PC-9 (cell line): Measurements from ENCODE around the gene GALNT16. TPM values are rescaled to one million over a fixed set of nuclear protein-coding genes. Genes with fewer than 3 reads are reported as not detected.

ENCODE experiments used
- BruUV-seq: library from RNA; stranded (reverse); fragments of 400-500 nt; replicated peaks from 2 replicates; lab custom pipeline; 2021; lab: Mats Ljungman, UMichigan
- CTCF ChIA-PET: fragments of 300-600 bp; sonication (Branson Sonifier 250); formaldehyde crosslinking; loops from one replicate; lab custom pipeline; 2022; ENCODE audit warnings: antibody characterized with exemption; lab: Charles Lee
- POLR2A ChIA-PET: fragments of 300-600 bp; sonication (Branson Sonifier 250); formaldehyde crosslinking; loops from one replicate; lab custom pipeline; 2022; ENCODE audit warnings: antibody characterized with exemption; ENCODE audit not compliant: unreplicated experiment; lab: Charles Lee
- DNase-seq, 2 experiments: peaks; one replicate each; pipeline versions ENCODE4 v3.0.0 to v3.0.0-alpha.2; 2015 to 2022; ENCODE audit warnings: mixed read lengths in 1 of 2
- H2AFZ ChIP-seq: fragments of 200-600 bp; sonication (generic); 2 replicates; pipeline ENCODE4 v1.8.1; 2017; ENCODE audit warnings: antibody characterized with exemption
- H3F3A ChIP-seq: fragments of 200-600 bp; sonication (generic); 2 replicates; pipeline ENCODE4 v1.8.1; 2017; ENCODE audit warnings: antibody characterized with exemption, mild to moderate bottlenecking, low read depth; ENCODE audit not compliant: insufficient read depth
- H3K27ac ChIP-seq: fragments of 200-600 bp; sonication (generic); 2 replicates; pipeline ENCODE4 v1.6.1; 2016; ENCODE audit warnings: mixed run types
- H3K27me3 ChIP-seq: fragments of 200-600 bp; sonication (generic); 2 replicates; pipeline ENCODE4 v1.6.1; 2016; ENCODE audit warnings: low read depth, mixed run types; ENCODE audit not compliant: insufficient read depth
- H3K36me3 ChIP-seq: fragments of 200-600 bp; sonication (generic); 2 replicates; pipeline ENCODE4 v1.6.1; 2016; ENCODE audit warnings: low read depth, mixed run types
- H3K4me1 ChIP-seq: fragments of 200-600 bp; sonication (generic); replicated peaks from 2 replicates; pipeline ENCODE4 v1.6.1; 2016; ENCODE audit warnings: mixed run types; ENCODE audit not compliant: insufficient read depth
- H3K4me2 ChIP-seq: fragments of 200-600 bp; sonication (generic); 2 replicates; pipeline ENCODE4 v1.6.1; 2017; ENCODE audit warnings: mixed run types
- H3K4me3 ChIP-seq: fragments of 200-600 bp; sonication (generic); 2 replicates; pipeline ENCODE4 v1.6.1; 2016; ENCODE audit warnings: mixed run types
- H3K79me2 ChIP-seq: fragments of 200-600 bp; sonication (generic); 2 replicates; pipeline ENCODE4 v1.6.1; 2017; ENCODE audit warnings: low read depth, mixed run types
- H3K9me2 ChIP-seq: fragments of 200-600 bp; sonication (generic); 2 replicates; pipeline ENCODE4 v1.8.1; 2017; ENCODE audit warnings: mild to moderate bottlenecking; ENCODE audit not compliant: insufficient read depth
- H3K9me3 ChIP-seq: fragments of 200-600 bp; sonication (generic); 2 replicates; pipeline ENCODE4 v1.8.1; 2016; ENCODE audit warnings: low read depth; ENCODE audit not compliant: insufficient read depth
- H4K20me1 ChIP-seq: fragments of 200-600 bp; sonication (generic); 2 replicates; pipeline ENCODE4 v1.8.1; 2017; ENCODE audit not compliant: insufficient read depth
- EZH2 ChIP-seq: fragments of 200-600 bp; sonication (generic); IDR thresholded peaks from 2 replicates; pipeline ENCODE4 v1.8.0; 2017; ENCODE audit warnings: antibody characterized with exemption, low read depth
- intact Hi-C: fragments of 100-400 bp; cut with micrococcal nuclease; formaldehyde crosslinking; loops from one replicate; pipeline ENCODE4 v1.10.0; 2022; ENCODE audit not compliant: unreplicated experiment
- total RNA-seq: library from RNA; stranded (reverse); gene quantifications from 2 replicates; pipeline ENCODE4 v1.2.3, GENCODE V29; 2021
- TF ChIP-seq, protein P1 (sequence below): fragments of 200-600 bp; sonication (generic); conservative IDR thresholded peaks from 2 replicates; pipeline ENCODE4 v1.6.1; 2017; ENCODE audit warnings: mixed run types, antibody characterized with exemption, mild to moderate bottlenecking, moderate library complexity

Gene GALNT16
- total RNA-seq, 1 experiment from 2014 or later, result 22.8 TPM

DNA sequence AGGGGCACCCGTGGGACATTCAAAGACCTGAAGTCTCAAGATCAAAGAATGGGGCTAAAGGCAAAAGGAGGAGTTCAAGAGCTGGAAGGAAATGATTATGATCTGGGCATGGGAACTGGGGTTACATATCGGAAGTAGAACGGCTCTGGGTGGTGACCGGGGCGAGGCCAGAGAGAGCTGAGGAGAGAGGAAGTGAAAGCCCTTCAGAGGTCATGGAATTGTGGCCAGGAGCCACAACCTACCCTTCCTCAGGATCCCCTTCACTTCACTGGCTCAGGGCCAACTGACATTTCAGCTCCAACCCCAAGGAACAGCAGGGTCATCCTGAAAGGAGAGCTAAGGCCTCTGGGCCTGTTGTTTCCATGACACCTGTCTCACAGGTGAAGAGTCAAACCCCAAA, 57.8 kb downstream of the GALNT16 start:
- H3K27ac ChIP-seq, result peak overlapping the region; percentile 52
- H3K27me3 ChIP-seq, result no peaks in the 10 kb centered on the region
- H3K9me2 ChIP-seq, result no peaks in the 10 kb centered on the region
- no peak for DNase-seq
- H3K36me3 ChIP-seq, result no peaks in the 10 kb centered on the region
- CTCF ChIA-PET, result interaction anchor here (1.2 kb wide), 1 partner anchor 75 kb away, joined by 3 read pairs; no protein-coding TSS in a partner anchor
- H3K4me3 ChIP-seq, result no peak overlapping the region
- POLR2A ChIA-PET, result no interaction called here
- peaks cover 18% of the 10 kb centered on the region; the same call in 1 of the 2 replicates for H3F3A ChIP-seq
- no peaks in the 10 kb centered on the region for H3K79me2 ChIP-seq
- no peaks in the 10 kb centered on the region for H3K9me3 ChIP-seq
- TF ChIP-seq EZH2, result no peak
- TF ChIP-seq, protein P1, sequence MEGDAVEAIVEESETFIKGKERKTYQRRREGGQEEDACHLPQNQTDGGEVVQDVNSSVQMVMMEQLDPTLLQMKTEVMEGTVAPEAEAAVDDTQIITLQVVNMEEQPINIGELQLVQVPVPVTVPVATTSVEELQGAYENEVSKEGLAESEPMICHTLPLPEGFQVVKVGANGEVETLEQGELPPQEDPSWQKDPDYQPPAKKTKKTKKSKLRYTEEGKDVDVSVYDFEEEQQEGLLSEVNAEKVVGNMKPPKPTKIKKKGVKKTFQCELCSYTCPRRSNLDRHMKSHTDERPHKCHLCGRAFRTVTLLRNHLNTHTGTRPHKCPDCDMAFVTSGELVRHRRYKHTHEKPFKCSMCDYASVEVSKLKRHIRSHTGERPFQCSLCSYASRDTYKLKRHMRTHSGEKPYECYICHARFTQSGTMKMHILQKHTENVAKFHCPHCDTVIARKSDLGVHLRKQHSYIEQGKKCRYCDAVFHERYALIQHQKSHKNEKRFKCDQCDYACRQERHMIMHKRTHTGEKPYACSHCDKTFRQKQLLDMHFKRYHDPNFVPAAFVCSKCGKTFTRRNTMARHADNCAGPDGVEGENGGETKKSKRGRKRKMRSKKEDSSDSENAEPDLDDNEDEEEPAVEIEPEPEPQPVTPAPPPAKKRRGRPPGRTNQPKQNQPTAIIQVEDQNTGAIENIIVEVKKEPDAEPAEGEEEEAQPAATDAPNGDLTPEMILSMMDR, result no peak
- peak overlapping the region; percentile 4; the same call in 1 of the 2 replicates for H3K4me2 ChIP-seq
- H4K20me1 ChIP-seq, result no peaks in the 10 kb centered on the region
- no TSS peak for BruUV-seq
- H3K4me1 ChIP-seq, result peaks cover 22% of the 10 kb centered on the region
- no peak overlapping the region for H2AFZ ChIP-seq
- intact Hi-C loops, result no loop called here

DNA sequence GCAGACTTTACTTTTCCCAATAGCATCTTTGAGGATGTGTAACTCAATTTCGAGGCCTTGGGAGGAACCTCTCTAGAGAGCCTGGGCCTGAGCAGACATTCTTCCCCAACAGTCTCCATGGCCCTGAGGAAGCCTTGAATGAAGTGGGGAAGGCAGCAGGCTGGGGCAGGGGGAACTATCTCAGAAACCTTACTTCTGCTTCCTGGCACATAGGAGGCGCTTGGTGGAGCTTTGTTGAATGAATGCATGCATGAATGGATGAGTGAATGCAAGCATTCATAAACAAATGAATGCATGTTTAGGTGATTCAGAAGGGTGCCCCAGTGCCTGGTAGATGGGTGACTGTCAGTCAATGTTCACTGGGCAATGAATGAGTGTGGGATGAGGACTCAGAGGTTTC, 58.3 kb downstream of the GALNT16 start:
- H2AFZ ChIP-seq, result no peak overlapping the region
- peaks cover 22% of the 10 kb centered on the region for H3K4me1 ChIP-seq
- H4K20me1 ChIP-seq, result no peaks in the 10 kb centered on the region
- H3K79me2 ChIP-seq, result no peaks in the 10 kb centered on the region
- H3K9me2 ChIP-seq, result no peaks in the 10 kb centered on the region
- no peaks in the 10 kb centered on the region for H3K9me3 ChIP-seq
- no peaks in the 10 kb centered on the region for H3K27me3 ChIP-seq
- no peak overlapping the region for H3K27ac ChIP-seq
- no TSS peak for BruUV-seq
- POLR2A ChIA-PET, result no interaction called here
- H3K36me3 ChIP-seq, result no peaks in the 10 kb centered on the region
- H3F3A ChIP-seq, result peaks cover 18% of the 10 kb centered on the region; the same call in 1 of the 2 replicates
- DNase-seq, result no peak
- no peak overlapping the region for H3K4me2 ChIP-seq
- TF ChIP-seq, protein P1, result no peak
- no peak for TF ChIP-seq EZH2
- no peak overlapping the region for H3K4me3 ChIP-seq
- CTCF ChIA-PET, result no interaction called here
- intact Hi-C loops, result no loop called here

DNA sequence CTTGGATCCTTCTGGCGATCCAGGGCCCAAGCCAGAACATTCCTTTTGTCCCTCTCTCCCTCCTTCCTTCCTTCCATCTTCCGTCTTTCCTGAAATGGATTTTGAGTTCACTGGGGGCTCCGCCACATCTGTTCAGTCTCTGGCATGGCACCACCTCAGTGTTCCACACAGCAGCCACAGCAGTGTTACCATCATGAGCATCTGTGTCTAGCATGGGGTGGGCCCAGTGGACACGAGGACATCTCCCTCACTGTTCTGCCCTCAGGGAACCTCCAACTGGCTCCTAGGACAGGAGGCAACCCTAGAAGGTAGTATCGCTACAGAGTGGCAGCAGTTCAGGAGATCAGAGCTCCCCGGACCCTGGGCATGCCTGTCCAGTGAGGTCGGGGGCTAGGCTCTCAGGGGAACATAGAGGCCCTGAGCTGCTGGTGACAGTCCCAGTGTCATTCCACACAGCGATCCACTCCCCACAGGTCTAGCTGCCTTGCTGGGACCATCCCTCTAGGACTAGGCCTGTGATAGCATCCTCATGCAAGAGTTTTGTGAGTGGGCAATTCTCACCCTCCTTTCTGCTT, 59.0 kb downstream of the GALNT16 start:
- CTCF ChIA-PET, result no interaction called here
- Histone ChIP-seq H2AFZ (no peak overlapping the region), H3K27me3 (no peaks in the 10 kb centered on the region), H3K9me2 (no peaks in the 10 kb centered on the region), H4K20me1 (no peaks in the 10 kb centered on the region), H3K4me2 (no peak overlapping the region), H3K4me3 (no peak overlapping the region), H3K79me2 (no peaks in the 10 kb centered on the region), H3K9me3 (no peaks in the 10 kb centered on the region), H3K4me1 (peaks cover 22% of the 10 kb centered on the region), H3F3A (peaks cover 18% of the 10 kb centered on the region; the same call in 1 of the 2 replicates), H3K27ac (no peak overlapping the region), H3K36me3 (no peaks in the 10 kb centered on the region)
- no peak for DNase-seq
- no TSS peak for BruUV-seq
- intact Hi-C loops, result no loop called here
- TF ChIP-seq, protein P1, result no peak
- no peak for TF ChIP-seq EZH2
- POLR2A ChIA-PET, result no interaction called here
